Thoracic aorta (tissue), 2 donors: Measurements from ENCODE around the gene NRP1. TPM values are rescaled to one million over a fixed set of nuclear protein-coding genes. Genes with fewer than 3 reads are reported as not detected.

Source experiments
- ATAC-seq: fragments of 150-250 bp; one replicate; pipeline ENCODE4 v1.8.0; 2017; ENCODE audit warnings: low read depth; ENCODE audit not compliant: insufficient number of reproducible peaks, low FRiP score
- DNase-seq: peaks from one replicate; pipeline ENCODE4 v3.0.0-alpha.2; 2020; ENCODE audit warnings: low spot score
- H3K27ac ChIP-seq, 2 donors: fragments of 200-600 bp; sonication (generic); 1 replicate in 1 of 2; 2 replicates in 1 of 2; pipeline ENCODE4 v1.5.1; 2016; ENCODE audit warnings: mild to moderate bottlenecking in 2 of 2, moderate library complexity in 2 of 2
- H3K27me3 ChIP-seq: fragments of 200-600 bp; sonication (generic); replicated peaks from 2 replicates; pipeline ENCODE4 v1.6.0; 2016; ENCODE audit warnings: mild to moderate bottlenecking; ENCODE audit not compliant: insufficient read depth
- H3K36me3 ChIP-seq: fragments of 200-600 bp; sonication (generic); one replicate; pipeline ENCODE4 v1.5.1; 2016
- H3K4me1 ChIP-seq, 2 donors: fragments of 200-600 bp; sonication (generic); 1 replicate in 1 of 2; 2 replicates in 1 of 2; pipeline versions ENCODE4 v1.5.1 to v1.6.0; 2016; ENCODE audit warnings: low read depth in 2 of 2, mild to moderate bottlenecking in 1 of 2; ENCODE audit not compliant: control insufficient read depth in 1 of 2
- H3K4me3 ChIP-seq: fragments of 200-600 bp; sonication (generic); 2 replicates; pipeline ENCODE4 v1.5.1; 2016; ENCODE audit warnings: mild to moderate bottlenecking
- H3K9me3 ChIP-seq: fragments of 200-600 bp; sonication (generic); 2 replicates; pipeline ENCODE4 v1.5.1; 2016
- CTCF ChIP-seq: fragments of 200-600 bp; sonication (generic); IDR thresholded peaks from one replicate; pipeline ENCODE4 v1.5.1; 2019; ENCODE audit warnings: antibody characterized with exemption
- total RNA-seq, 2 donors: library from RNA; depleted of rRNA; stranded (reverse); fragments of >200 nt; gene quantifications; one replicate each; pipeline versions ENCODE4 v1.1.0 to v1.2.3, GENCODE V29; 2016

NRP1 gene
- total RNA-seq, 2 donors from 2014 or later, result 66.9 to 117 TPM

GRCh38 chr10:33267708-33268107 is 66.8 kb downstream of the NRP1 start:
- H3K27me3 ChIP-seq, result no peaks in the 10 kb centered on the region
- peaks cover 8% of the 10 kb centered on the region for H3K36me3 ChIP-seq
- TF ChIP-seq CTCF, result no peak
- no peak overlapping the region for H3K4me3 ChIP-seq
- DNase-seq (no peak), ATAC-seq (no peak)
- no peaks in the 10 kb centered on the region for H3K9me3 ChIP-seq
- peaks cover 16 to 18% of the 10 kb centered on the region in 2 donors for H3K4me1 ChIP-seq
- no peak overlapping the region for H3K27ac ChIP-seq

GRCh38 chr10:33265621-33266020 is 68.8 kb downstream of the NRP1 start:
- Histone ChIP-seq H3K27ac (no peak overlapping the region), H3K27me3 (no peaks in the 10 kb centered on the region), H3K36me3 (peaks cover 13% of the 10 kb centered on the region), H3K4me3 (no peak overlapping the region), H3K4me1 (no peaks in the 10 kb centered on the region), H3K9me3 (no peaks in the 10 kb centered on the region)
- no peak for ATAC-seq
- no peak for DNase-seq
- no peak for TF ChIP-seq CTCF

- Histone ChIP-seq H3K9me3 (no peaks in the 10 kb centered on the region), H3K36me3 (peaks cover 9% of the 10 kb centered on the region), H3K4me3 (no peak overlapping the region), H3K27ac (no peak overlapping the region), H3K4me1 (no peaks in the 10 kb centered on the region), H3K27me3 (no peaks in the 10 kb centered on the region)
- DNase-seq (no peak), ATAC-seq (no peak)
- no peak for TF ChIP-seq CTCF
These were observed 71.0 kb downstream of the NRP1 start for GRCh38 chr10:33263453-33263852.

GRCh38 chr10:33262871-33263270 is 71.6 kb downstream of the NRP1 start:
- ATAC-seq (no peak), DNase-seq (no peak)
- Histone ChIP-seq H3K4me1 (no peaks in the 10 kb centered on the region), H3K36me3 (peaks cover 15% of the 10 kb centered on the region), H3K27ac (no peak overlapping the region), H3K27me3 (no peaks in the 10 kb centered on the region), H3K4me3 (no peak overlapping the region), H3K9me3 (no peaks in the 10 kb centered on the region)
- TF ChIP-seq CTCF, result no peak

GRCh38 chr10:33260403-33261149 is 73.9 kb downstream of the NRP1 start:
- H3K36me3 ChIP-seq, result peaks cover 17% of the 10 kb centered on the region
- DNase-seq, result no peak
- H3K9me3 ChIP-seq, result no peaks in the 10 kb centered on the region
- H3K4me3 ChIP-seq, result no peak overlapping the region
- ATAC-seq, result no peak
- H3K27me3 ChIP-seq, result no peaks in the 10 kb centered on the region
- no peak overlapping the region for H3K27ac ChIP-seq
- no peaks in the 10 kb centered on the region for H3K4me1 ChIP-seq
- TF ChIP-seq CTCF, result no peak
